NT2/D1 (cell line): Measurements from ENCODE around the gene PDPN.

Experiments
- DNase-seq: peaks from one replicate; pipeline ENCODE4 v3.0.0-alpha.2; 2011; ENCODE audit warnings: low read depth, low spot score
- H3K27me3 ChIP-seq: 2 replicates; pipeline ENCODE4 v1.6.0; 2011; ENCODE audit warnings: mild to moderate bottlenecking; ENCODE audit not compliant: insufficient read length, insufficient read depth
- H3K36me3 ChIP-seq: 2 replicates; pipeline ENCODE4 v1.6.1; 2011; ENCODE audit warnings: mild to moderate bottlenecking, low read length, mixed read lengths; ENCODE audit not compliant: insufficient read depth, insufficient read length
- H3K4me1 ChIP-seq: 2 replicates; pipeline ENCODE4 v1.5.1; 2011; ENCODE audit not compliant: insufficient read depth, insufficient read length
- H3K4me3 ChIP-seq: 2 replicates; pipeline ENCODE4 v1.5.1; 2011; ENCODE audit warnings: low read depth; ENCODE audit not compliant: insufficient read length
- H3K9ac ChIP-seq: 2 replicates; pipeline ENCODE4 v1.6.0; 2011; ENCODE audit warnings: low read depth; ENCODE audit not compliant: insufficient read length
- H3K9me3 ChIP-seq: 2 replicates; pipeline ENCODE4 v1.5.1; 2011; ENCODE audit warnings: mild to moderate bottlenecking, low read length; ENCODE audit not compliant: insufficient read depth
- SUZ12 ChIP-seq: IDR thresholded peaks from 2 replicates; pipeline ENCODE4 v1.6.1; 2011; ENCODE audit not compliant: insufficient read length, insufficient read depth; ENCODE audit errors: extremely low read depth
- YY1 ChIP-seq: IDR thresholded peaks from 2 replicates; pipeline ENCODE4 v1.6.1; 2011; ENCODE audit not compliant: insufficient read length, insufficient read depth
- ZNF274 ChIP-seq: IDR thresholded peaks from 2 replicates; pipeline ENCODE4 v1.6.1; 2011; ENCODE audit warnings: mild to moderate bottlenecking, low read depth, low read length

Gene PDPN

DNA sequence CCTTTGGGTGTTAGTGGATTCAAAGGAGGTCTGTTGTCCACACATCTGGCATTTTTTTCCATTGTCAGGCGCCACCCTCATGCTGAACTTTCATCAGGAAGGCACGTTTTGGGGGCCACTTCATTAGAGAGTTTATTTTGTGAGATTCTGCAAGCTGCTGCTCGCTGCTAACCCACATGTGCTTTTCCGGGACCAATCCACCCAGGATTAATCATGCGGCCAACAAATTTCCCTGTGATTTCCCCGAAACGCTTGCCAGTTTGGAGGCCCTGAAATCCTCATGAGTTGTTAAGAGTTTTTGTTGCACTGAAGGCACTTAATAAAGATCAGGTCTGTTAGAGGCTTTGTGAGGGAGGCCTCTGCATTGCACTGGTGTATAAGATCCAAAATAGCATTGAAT lies 2.4 kb downstream of the PDPN start:
- peaks cover 20% of the 10 kb centered on the region for H3K27me3 ChIP-seq
- no peaks in the 10 kb centered on the region for H3K9me3 ChIP-seq
- H3K4me3 ChIP-seq = no peak overlapping the region
- no peak for DNase-seq
- peaks cover 4% of the 10 kb centered on the region for H3K36me3 ChIP-seq
- H3K9ac ChIP-seq = no peak overlapping the region
- TF ChIP-seq ZNF274 (no peak), SUZ12 (no peak), YY1 (no peak)
- peaks cover under 1% of the 10 kb centered on the region for H3K4me1 ChIP-seq

DNA sequence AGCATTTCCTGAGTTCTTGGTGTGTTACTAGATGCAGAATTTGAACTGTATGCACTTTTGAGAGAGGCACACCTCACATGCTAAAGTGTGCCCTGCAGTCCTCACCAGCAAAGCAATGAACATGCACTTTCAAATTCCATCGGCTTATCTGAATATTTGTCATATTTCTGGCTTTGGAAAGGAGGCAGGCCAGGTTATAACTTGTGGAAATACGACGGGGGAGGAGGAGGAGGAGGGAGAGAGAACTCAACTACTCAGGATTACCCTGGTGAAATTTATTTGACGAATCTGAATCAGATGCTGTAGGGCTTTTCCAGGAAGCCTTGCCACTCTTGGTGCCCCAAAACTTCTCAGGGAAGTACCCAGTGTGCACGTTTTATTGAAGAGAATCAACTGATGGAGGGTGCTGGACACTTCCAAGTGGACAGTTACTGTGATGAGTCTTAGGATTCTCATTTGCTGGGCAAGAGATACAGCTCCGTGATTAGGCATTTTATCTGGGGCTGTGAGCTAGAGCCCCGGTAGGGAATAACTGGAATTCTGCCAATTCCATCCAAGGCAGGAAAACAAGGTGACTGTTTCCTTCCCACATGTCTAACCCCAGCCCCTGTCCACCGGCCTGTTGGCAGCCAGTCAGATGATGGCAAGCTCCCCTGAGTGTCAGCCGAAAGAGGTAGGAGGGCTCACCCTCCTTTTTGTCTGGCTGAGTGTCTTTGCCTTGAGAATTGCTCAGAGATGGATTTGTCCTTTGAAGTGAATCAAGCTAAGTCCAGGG lies 3.8 kb downstream of the PDPN start:
- TF ChIP-seq ZNF274 (no peak), YY1 (no peak), SUZ12 (no peak)
- DNase-seq = no peak
- H3K36me3 ChIP-seq = peaks cover 12% of the 10 kb centered on the region
- no peaks in the 10 kb centered on the region for H3K4me1 ChIP-seq
- no peaks in the 10 kb centered on the region for H3K9me3 ChIP-seq
- no peak overlapping the region for H3K4me3 ChIP-seq
- H3K9ac ChIP-seq = no peak overlapping the region
- H3K27me3 ChIP-seq = peaks cover 11% of the 10 kb centered on the region

DNA sequence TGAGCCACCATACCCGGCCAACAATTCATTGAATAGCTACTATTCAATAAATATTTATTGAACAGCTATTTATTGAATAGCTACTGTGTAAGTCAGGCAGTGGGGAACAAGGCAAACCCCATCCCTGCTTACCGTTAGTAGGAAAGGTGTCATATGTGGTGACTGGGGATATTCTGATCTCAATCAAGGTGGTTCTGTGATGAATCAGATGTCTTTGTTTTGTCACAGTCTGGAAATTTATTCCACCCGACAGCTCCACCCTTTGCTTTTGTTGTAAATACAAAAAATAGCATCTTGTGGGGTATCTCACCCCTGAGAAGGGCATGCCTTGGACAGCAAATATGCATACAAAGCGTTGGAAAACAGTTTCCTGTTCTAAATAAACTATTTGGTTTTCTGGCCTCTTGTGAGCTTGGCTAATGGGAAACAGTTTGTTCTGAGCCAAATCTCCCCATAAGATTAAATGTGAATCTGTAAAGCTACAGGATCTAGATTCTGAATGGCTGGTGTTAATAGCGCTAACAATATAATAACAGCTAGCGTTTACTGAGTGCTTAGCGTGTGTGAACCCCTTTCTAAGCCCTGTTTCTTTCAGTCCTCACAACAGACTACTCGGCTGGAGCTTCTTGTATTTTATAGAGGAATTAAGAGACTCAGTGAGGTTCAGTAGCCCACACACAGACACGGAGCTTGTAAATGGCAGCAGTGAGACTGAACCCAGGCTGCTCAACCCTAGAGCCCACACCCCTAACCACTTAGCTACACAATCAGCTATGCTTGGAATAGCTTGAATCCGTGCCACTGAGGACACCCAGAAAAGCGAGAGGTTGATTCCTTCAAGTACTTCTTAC lies 5.5 kb downstream of the PDPN start:
- TF ChIP-seq SUZ12 (no peak), YY1 (no peak), ZNF274 (no peak)

DNA sequence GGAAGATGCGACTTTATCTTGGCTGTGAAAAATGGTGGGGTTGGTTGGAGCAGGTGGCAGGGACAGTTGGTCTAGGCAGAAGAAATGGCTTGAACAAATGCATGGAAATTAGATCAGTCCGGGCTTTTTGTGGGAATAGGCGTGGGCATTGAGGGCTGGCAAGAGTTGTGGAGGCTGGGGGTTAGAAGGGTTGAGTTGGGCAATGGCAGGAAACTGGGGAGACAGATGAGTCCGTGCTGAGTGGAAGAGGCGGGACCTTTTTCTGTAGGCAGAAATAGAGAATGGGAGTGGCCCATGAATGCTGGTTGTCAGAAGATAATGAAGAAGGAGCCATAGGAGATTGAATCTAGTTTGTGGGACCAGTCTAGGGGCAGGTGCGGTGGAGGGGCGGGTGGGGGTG lies 6.9 kb downstream of the PDPN start:
- no peaks in the 10 kb centered on the region for H3K9me3 ChIP-seq
- no peak overlapping the region for H3K9ac ChIP-seq
- no peak for TF ChIP-seq ZNF274
- TF ChIP-seq YY1 = no peak
- no peak for TF ChIP-seq SUZ12

More for the DNA sequence above, 5.5 kb downstream of the PDPN start:
- Histone ChIP-seq H3K9ac (no peak overlapping the region), H3K9me3 (no peaks in the 10 kb centered on the region), H3K4me3 (no peak overlapping the region), H3K27me3 (peaks cover 5% of the 10 kb centered on the region), H3K4me1 (no peaks in the 10 kb centered on the region), H3K36me3 (peaks cover 12% of the 10 kb centered on the region)
- DNase-seq = no peak

DNA sequence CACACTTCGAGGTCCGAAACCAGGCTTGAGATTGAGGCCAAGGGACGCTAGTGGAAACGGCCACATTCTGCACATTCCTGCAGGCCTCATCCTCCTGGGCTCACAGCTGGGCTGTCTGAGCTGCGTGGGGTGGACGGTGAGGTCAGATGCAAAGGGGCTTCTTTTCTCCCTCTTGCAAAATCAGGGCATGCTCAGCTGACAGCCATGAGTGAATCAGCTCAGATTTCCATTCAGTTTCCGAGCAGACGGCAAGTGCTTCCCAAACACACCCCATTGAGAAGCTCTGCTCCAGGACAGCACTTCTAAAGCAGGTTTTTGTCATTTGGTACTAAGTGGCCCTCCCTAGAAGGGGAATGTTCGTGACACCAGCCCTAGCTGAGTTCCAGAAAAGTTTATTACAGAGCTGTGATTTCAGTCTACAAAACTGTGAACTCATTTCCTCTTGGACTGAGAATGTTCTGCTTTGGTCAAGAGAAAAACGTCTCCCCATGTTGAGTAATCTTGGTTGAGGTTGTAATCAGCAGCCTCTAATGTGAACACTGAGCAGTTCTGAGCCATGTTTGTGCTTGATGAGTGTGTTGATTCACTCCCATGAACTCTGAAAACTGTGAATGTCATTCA lies 10.0 kb downstream of the PDPN start:
- no peaks in the 10 kb centered on the region for H3K27me3 ChIP-seq
- H3K9ac ChIP-seq = no peak overlapping the region
- no peak overlapping the region for H3K4me3 ChIP-seq
- no peaks in the 10 kb centered on the region for H3K9me3 ChIP-seq
- no peak for DNase-seq
- H3K4me1 ChIP-seq = peaks cover 2% of the 10 kb centered on the region
- TF ChIP-seq YY1 (no peak), ZNF274 (no peak), SUZ12 (no peak)
- H3K36me3 ChIP-seq = peaks cover 8% of the 10 kb centered on the region

More for the DNA sequence above, 6.9 kb downstream of the PDPN start:
- Histone ChIP-seq H3K4me3 (no peak overlapping the region), H3K27me3 (no peaks in the 10 kb centered on the region), H3K4me1 (peaks cover 2% of the 10 kb centered on the region), H3K36me3 (peaks cover 12% of the 10 kb centered on the region)
- DNase-seq = no peak

DNA sequence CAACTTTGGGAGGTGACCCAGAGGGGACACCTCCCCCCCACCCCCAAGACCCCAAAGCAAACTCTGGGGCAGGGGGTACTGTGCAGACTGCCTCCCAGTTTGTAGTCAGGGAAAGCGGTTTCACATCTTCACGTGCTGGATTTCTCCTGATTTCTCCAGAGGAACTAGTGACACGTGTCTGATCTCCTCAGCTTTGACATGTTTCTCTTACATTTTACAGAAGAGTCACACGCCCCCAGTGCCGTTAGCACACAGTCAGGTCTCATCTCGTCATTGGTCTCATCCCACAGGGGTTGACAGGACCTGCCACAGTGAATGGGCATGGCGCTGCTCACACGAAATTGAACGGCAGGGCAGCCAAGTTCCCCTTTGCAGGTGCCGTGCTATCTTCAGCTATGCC lies 11.8 kb downstream of the PDPN start:
- Histone ChIP-seq H3K36me3 (peaks cover 8% of the 10 kb centered on the region), H3K4me3 (no peak overlapping the region), H3K9me3 (no peaks in the 10 kb centered on the region), H3K27me3 (no peaks in the 10 kb centered on the region), H3K4me1 (peaks cover 2% of the 10 kb centered on the region), H3K9ac (no peak overlapping the region)
- DNase-seq = no peak
- no peak for TF ChIP-seq YY1
- TF ChIP-seq ZNF274 = no peak
- no peak for TF ChIP-seq SUZ12

DNA sequence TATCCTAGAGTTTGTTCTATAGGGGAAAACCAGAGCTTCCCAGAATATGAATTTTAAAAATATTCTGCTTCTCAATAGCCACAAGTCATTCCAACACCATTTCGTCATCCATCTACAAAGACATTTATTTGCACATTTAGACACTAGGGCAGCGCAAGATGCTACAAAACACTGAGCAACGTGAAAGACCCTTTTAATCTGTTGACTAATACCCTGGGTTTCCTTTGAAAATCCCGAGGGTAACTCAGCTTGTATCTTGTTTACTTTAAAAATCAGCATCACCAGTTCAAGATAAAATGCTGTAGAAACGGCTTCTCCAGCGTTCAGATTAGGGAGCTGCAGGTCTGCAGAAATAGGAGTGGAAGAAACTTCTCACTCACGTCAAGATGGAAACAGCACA lies 13.5 kb downstream of the PDPN start:
- TF ChIP-seq YY1 (no peak), ZNF274 (no peak)
- no peak overlapping the region for H3K4me3 ChIP-seq
- H3K27me3 ChIP-seq = no peaks in the 10 kb centered on the region
- no peak overlapping the region for H3K9ac ChIP-seq
- H3K4me1 ChIP-seq = peaks cover 2% of the 10 kb centered on the region
- no peaks in the 10 kb centered on the region for H3K9me3 ChIP-seq
- H3K36me3 ChIP-seq = no peaks in the 10 kb centered on the region
- DNase-seq = no peak
